GM12878 (cell line): ENCODE measurements around the gene PMP22. TPM values are rescaled to one million over a fixed set of nuclear protein-coding genes. Genes with fewer than 3 reads are reported as not detected.

Source experiments
- ATAC-seq: fragments of 200-7000 bp; cut with Tn5 transposase; 3 replicates; pipeline ENCODE4 v1.9.1; 2020; ENCODE audit warnings: mild to moderate bottlenecking, moderate library complexity
- BruUV-seq: library from RNA; stranded (reverse); fragments of 400-500 nt; replicated peaks from 2 replicates; lab custom pipeline; 2021; lab: Mats Ljungman, UMichigan
- CTCF ChIA-PET: fragments of 300-600 bp; sonication (Branson Sonifier 250); formaldehyde crosslinking; extraction: SDS; loops from one replicate; lab custom pipeline; 2021; ENCODE audit warnings: inconsistent platforms; lab: Yijun Ruan, JAX
- POLR2A ChIA-PET: fragments of 350-600 bp; formaldehyde crosslinking; extraction: SDS; loops from one replicate; lab custom pipeline; 2021; ENCODE audit warnings: inconsistent platforms; lab: Charles Lee
- RAD21 ChIA-PET: fragments of 300-600 bp; sonication (Branson Sonifier 250); formaldehyde crosslinking; loops from one replicate; lab custom pipeline; 2023; ENCODE audit warnings: antibody characterized with exemption; ENCODE audit not compliant: unreplicated experiment; lab: Charles Lee
- SMC1A ChIA-PET: fragments of 300-600 bp; sonication (Branson Sonifier 250); formaldehyde crosslinking; loops from one replicate; lab custom pipeline; 2023; ENCODE audit not compliant: unreplicated experiment, uncharacterized antibody; lab: Charles Lee
- DNase-seq: peaks from one replicate; pipeline ENCODE4 v3.0.0-alpha.2; 2011; ENCODE audit warnings: low read depth, low spot score
- FAIRE-seq: peaks from 3 replicates; lab custom pipeline; 2011; peaks lifted over from hg19 to GRCh38; lab: Jason Lieb, UNC
- H2AFZ ChIP-seq: 2 replicates; pipeline ENCODE4 v1.6.0; 2011; ENCODE audit warnings: low read depth, low read length, control low read depth; ENCODE audit not compliant: control insufficient read depth
- H3K27ac ChIP-seq: 2 replicates; pipeline ENCODE4 v1.5.1; 2011; ENCODE audit warnings: control low read depth; ENCODE audit not compliant: control insufficient read depth, insufficient read depth
- H3K27me3 ChIP-seq, 2 experiments: replicated peaks in 1 of 2; 2 replicates each; pipeline versions ENCODE4 v1.6.0 to v1.6.1; 2011; ENCODE audit warnings: low read length in 1 of 2; ENCODE audit not compliant: control insufficient read depth in 2 of 2, insufficient read depth in 2 of 2
- H3K36me3 ChIP-seq, 2 experiments: 2 replicates each; pipeline ENCODE4 v1.5.1; 2011; ENCODE audit warnings: low read length in 1 of 2; ENCODE audit not compliant: control insufficient read depth in 2 of 2, insufficient read depth in 2 of 2
- H3K4me1 ChIP-seq: 2 replicates; pipeline ENCODE4 v1.6.1; 2011; ENCODE audit warnings: mild to moderate bottlenecking, low read length, moderate library complexity, mixed read lengths; ENCODE audit not compliant: control insufficient read depth, insufficient read depth
- H3K4me2 ChIP-seq: 2 replicates; pipeline ENCODE4 v1.6.0; 2011; ENCODE audit warnings: control low read depth; ENCODE audit not compliant: control insufficient read depth, insufficient read depth
- H3K4me3 ChIP-seq: fragments of 200-600 bp; sonication (generic); 2 replicates; pipeline ENCODE4 v1.5.1; 2016
- H3K79me2 ChIP-seq: 2 replicates; pipeline ENCODE4 v1.6.0; 2011; ENCODE audit warnings: low read length; ENCODE audit not compliant: control insufficient read depth, insufficient read depth
- H3K9ac ChIP-seq: 2 replicates; pipeline ENCODE4 v1.8.0; 2011; ENCODE audit warnings: low read length, control low read depth, mixed read lengths; ENCODE audit not compliant: control insufficient read depth, insufficient read depth
- H3K9me3 ChIP-seq: replicated peaks from 3 replicates; pipeline ENCODE4 v1.5.1; 2011; ENCODE audit warnings: mild to moderate bottlenecking, low read length; ENCODE audit not compliant: control insufficient read depth, insufficient read depth
- H4K20me1 ChIP-seq: 2 replicates; pipeline ENCODE4 v1.6.0; 2011; ENCODE audit not compliant: control insufficient read depth, insufficient read depth
- CHD4 ChIP-seq: fragments of 200-600 bp; sonication (generic); IDR thresholded peaks from 2 replicates; pipeline ENCODE4 v1.6.1; 2016; ENCODE audit warnings: mild to moderate bottlenecking
- CREB1 ChIP-seq: IDR thresholded peaks from 2 replicates; pipeline ENCODE4 v1.6.1; 2012; ENCODE audit warnings: low read depth, mild to moderate bottlenecking, inconsistent platforms
- EZH2 ChIP-seq: IDR thresholded peaks from 2 replicates; pipeline ENCODE4 v1.6.1; 2012; ENCODE audit warnings: low read depth, mild to moderate bottlenecking, control low read depth, inconsistent platforms, low read length, borderline replicate concordance; ENCODE audit not compliant: control insufficient read depth
- FOXM1 ChIP-seq: IDR thresholded peaks from 2 replicates; pipeline ENCODE4 v1.6.1; 2012; ENCODE audit warnings: low read depth, mild to moderate bottlenecking, inconsistent platforms, low read length, moderate library complexity
- MEF2A ChIP-seq: IDR thresholded peaks from 2 replicates; pipeline ENCODE4 v1.6.1; 2011; ENCODE audit warnings: low read depth, mild to moderate bottlenecking, low read length, moderate library complexity; ENCODE audit not compliant: insufficient read depth
- NFXL1 ChIP-seq: fragments of 450-650 bp; IDR thresholded peaks from 2 replicates; pipeline ENCODE4 v1.6.1; 2017; ENCODE audit warnings: antibody characterized with exemption, mild to moderate bottlenecking, borderline replicate concordance
- POU2F2 ChIP-seq: IDR thresholded peaks from 3 replicates; pipeline ENCODE4 v1.6.1; 2011; ENCODE audit warnings: low read depth, mild to moderate bottlenecking, low read length, borderline replicate concordance
- RFX5 ChIP-seq: IDR thresholded peaks from 2 replicates; pipeline ENCODE4 v1.6.1; 2011; ENCODE audit warnings: low read depth, low read length, improper control_type of control experiment
- SKIL ChIP-seq: fragments of 450-650 bp; IDR thresholded peaks from 2 replicates; pipeline ENCODE4 v1.6.1; 2017; ENCODE audit warnings: mild to moderate bottlenecking, low read depth, inconsistent platforms; ENCODE audit not compliant: poor library complexity, severe bottlenecking
- WRNIP1 ChIP-seq: IDR thresholded peaks from 2 replicates; pipeline ENCODE4 v1.6.1; 2011; ENCODE audit warnings: low read depth, low read length, improper control_type of control experiment, borderline replicate concordance
- ZNF24 ChIP-seq: fragments of 450-650 bp; IDR thresholded peaks from 2 replicates; pipeline ENCODE4 v1.6.1; 2017; ENCODE audit warnings: antibody characterized with exemption, mild to moderate bottlenecking
- ZNF622 ChIP-seq: fragments of 450-650 bp; IDR thresholded peaks from 2 replicates; pipeline ENCODE4 v1.6.1; 2017; ENCODE audit warnings: mild to moderate bottlenecking, inconsistent platforms
- in situ Hi-C: fragments of 300-500 bp; cut with MboI; formaldehyde crosslinking; loops from 9 replicates; pipeline ENCODE4 v1.14.3; 2018; ENCODE audit warnings: mixed read lengths
- intact Hi-C: fragments of 100-400 bp; cut with micrococcal nuclease; formaldehyde crosslinking; loops from one replicate; pipeline ENCODE4 v1.14.2; 2022; ENCODE audit not compliant: unreplicated experiment
- polyA plus RNA-seq, 11 experiments: library from polyadenylated mRNA; depleted of rRNA in 4 of 11; unstranded in 6 of 11; stranded (reverse) in 5 of 11; fragments of >200 nt; fragmentation: Nextera tagmentation in 4 of 11; fragmentation: Illumina TruSeq in 1 of 11; extraction: Ambion mirVana in 4 of 11; extraction: Trizol in 1 of 11; gene quantifications; 1 replicate in 1 of 11; 2 replicates in 10 of 11; pipeline versions ENCODE4 v1.2.1 to v1.2.3, GENCODE V29; 2011 to 2016; ENCODE audit warnings: inconsistent platforms in 2 of 11, missing spikeins in 2 of 11, low read depth in 1 of 11
- total RNA-seq, 4 experiments: library from RNA; depleted of rRNA in 3 of 4; stranded (reverse); fragments of >200 nt in 3 of 4; fragmentation: Illumina TruSeq in 1 of 4; extraction: Trizol in 1 of 4; gene quantifications; 2 replicates each; pipeline versions ENCODE4 v1.2.1 to v1.2.3, GENCODE V29; 2013 to 2021
- TF ChIP-seq, protein P1 (sequence below): fragments of 450-650 bp; IDR thresholded peaks from 2 replicates; pipeline ENCODE4 v1.6.1; 2017; ENCODE audit warnings: antibody characterized with exemption, mild to moderate bottlenecking, moderate library complexity
- TF ChIP-seq, protein P2 (sequence below): fragments of 450-650 bp; IDR thresholded peaks from 2 replicates; pipeline ENCODE4 v1.6.1; 2017; ENCODE audit warnings: low read depth, mild to moderate bottlenecking, moderate library complexity
- TF ChIP-seq, protein P3 (sequence below): fragments of 150-350 bp; IDR thresholded peaks from 2 replicates; pipeline ENCODE4 v1.6.1; 2014; ENCODE audit warnings: mild to moderate bottlenecking, low read depth, low read length

The PMP22 gene
- total and polyA plus RNA-seq, 10 of the 15 experiments (the other 5 are each of a cell fraction or from before 2014, with no cell fraction given): 0.59 TPM; not detected in 9

DNA sequence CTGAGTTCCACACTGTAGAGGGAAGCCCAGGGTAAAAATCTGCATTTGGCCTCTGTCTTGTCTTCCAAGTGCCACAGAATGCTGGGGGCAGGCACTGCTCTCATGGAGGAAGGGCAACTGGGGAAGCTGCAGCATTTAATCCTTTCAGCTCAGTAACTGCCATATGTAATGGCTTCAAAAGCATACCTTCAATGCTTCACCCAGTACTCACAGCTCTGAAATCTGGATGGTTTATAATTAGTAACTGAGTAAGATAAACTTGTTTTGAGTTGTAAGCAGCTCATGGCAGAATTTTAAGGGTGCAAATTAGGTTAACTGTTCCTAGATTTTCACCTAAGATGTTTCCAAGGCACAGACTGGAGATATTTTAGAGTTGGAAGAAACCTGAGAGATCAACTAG is 24.5 kb downstream of the PMP22 start:
- FAIRE-seq: no peak
- Histone ChIP-seq H3K27me3 (no peaks in the 10 kb centered on the region), H3K9me3 (no peaks in the 10 kb centered on the region), H3K27ac (no peak overlapping the region), H3K4me3 (no peak overlapping the region), H4K20me1 (no peaks in the 10 kb centered on the region), H3K4me2 (no peak overlapping the region), H3K79me2 (no peaks in the 10 kb centered on the region), H3K4me1 (no peaks in the 10 kb centered on the region), H3K9ac (no peak overlapping the region), H2AFZ (no peak overlapping the region), H3K36me3 (no peaks in the 10 kb centered on the region)
- intact Hi-C loops: no loop called here
- ChIA-PET CTCF (interaction anchor here (0.8 kb wide), 1 partner anchor 16 kb away, joined by 3 read pairs; no protein-coding TSS in a partner anchor), SMC1A (no interaction called here), RAD21 (no interaction called here), POLR2A (no interaction called here)
- no TSS peak for BruUV-seq
- in situ Hi-C loops: no loop called here
- TF ChIP-seq CHD4: no peak
- no peak for TF ChIP-seq NFXL1
- no peak for TF ChIP-seq POU2F2
- TF ChIP-seq ZNF24: no peak
- no peak for TF ChIP-seq FOXM1
- no peak for TF ChIP-seq MEF2A
- no peak for TF ChIP-seq RFX5
- TF ChIP-seq CREB1: no peak
- no peak for TF ChIP-seq SKIL
- TF ChIP-seq, protein P1, sequence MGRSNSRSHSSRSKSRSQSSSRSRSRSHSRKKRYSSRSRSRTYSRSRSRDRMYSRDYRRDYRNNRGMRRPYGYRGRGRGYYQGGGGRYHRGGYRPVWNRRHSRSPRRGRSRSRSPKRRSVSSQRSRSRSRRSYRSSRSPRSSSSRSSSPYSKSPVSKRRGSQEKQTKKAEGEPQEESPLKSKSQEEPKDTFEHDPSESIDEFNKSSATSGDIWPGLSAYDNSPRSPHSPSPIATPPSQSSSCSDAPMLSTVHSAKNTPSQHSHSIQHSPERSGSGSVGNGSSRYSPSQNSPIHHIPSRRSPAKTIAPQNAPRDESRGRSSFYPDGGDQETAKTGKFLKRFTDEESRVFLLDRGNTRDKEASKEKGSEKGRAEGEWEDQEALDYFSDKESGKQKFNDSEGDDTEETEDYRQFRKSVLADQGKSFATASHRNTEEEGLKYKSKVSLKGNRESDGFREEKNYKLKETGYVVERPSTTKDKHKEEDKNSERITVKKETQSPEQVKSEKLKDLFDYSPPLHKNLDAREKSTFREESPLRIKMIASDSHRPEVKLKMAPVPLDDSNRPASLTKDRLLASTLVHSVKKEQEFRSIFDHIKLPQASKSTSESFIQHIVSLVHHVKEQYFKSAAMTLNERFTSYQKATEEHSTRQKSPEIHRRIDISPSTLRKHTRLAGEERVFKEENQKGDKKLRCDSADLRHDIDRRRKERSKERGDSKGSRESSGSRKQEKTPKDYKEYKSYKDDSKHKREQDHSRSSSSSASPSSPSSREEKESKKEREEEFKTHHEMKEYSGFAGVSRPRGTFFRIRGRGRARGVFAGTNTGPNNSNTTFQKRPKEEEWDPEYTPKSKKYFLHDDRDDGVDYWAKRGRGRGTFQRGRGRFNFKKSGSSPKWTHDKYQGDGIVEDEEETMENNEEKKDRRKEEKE: no peak
- TF ChIP-seq, protein P2, sequence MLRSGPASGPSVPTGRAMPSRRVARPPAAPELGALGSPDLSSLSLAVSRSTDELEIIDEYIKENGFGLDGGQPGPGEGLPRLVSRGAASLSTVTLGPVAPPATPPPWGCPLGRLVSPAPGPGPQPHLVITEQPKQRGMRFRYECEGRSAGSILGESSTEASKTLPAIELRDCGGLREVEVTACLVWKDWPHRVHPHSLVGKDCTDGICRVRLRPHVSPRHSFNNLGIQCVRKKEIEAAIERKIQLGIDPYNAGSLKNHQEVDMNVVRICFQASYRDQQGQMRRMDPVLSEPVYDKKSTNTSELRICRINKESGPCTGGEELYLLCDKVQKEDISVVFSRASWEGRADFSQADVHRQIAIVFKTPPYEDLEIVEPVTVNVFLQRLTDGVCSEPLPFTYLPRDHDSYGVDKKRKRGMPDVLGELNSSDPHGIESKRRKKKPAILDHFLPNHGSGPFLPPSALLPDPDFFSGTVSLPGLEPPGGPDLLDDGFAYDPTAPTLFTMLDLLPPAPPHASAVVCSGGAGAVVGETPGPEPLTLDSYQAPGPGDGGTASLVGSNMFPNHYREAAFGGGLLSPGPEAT: no peak
- no peak for TF ChIP-seq WRNIP1
- TF ChIP-seq, protein P3, sequence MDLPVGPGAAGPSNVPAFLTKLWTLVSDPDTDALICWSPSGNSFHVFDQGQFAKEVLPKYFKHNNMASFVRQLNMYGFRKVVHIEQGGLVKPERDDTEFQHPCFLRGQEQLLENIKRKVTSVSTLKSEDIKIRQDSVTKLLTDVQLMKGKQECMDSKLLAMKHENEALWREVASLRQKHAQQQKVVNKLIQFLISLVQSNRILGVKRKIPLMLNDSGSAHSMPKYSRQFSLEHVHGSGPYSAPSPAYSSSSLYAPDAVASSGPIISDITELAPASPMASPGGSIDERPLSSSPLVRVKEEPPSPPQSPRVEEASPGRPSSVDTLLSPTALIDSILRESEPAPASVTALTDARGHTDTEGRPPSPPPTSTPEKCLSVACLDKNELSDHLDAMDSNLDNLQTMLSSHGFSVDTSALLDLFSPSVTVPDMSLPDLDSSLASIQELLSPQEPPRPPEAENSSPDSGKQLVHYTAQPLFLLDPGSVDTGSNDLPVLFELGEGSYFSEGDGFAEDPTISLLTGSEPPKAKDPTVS: no peak
- TF ChIP-seq ZNF622: no peak
- no peak for TF ChIP-seq EZH2
- no peak for DNase-seq
- ATAC-seq: no peak
